NCI-H69 (cell line): ENCODE measurements around the gene TRAPPC12.
A peak's percentile ranks its signal among the peaks of the same experiment; 100 is the strongest.

Source experiments
- DNase-seq: peaks from one replicate; lab custom pipeline; 2025; lab: John Stamatoyannopoulos, UW

The TRAPPC12 gene

GRCh38 chr2:3468296-3468988, 88.9 kb downstream of the TRAPPC12 start:
- no peak for DNase-seq

GRCh38 chr2:3469486-3469885, 90.0 kb downstream of the TRAPPC12 start:
- DNase-seq, result no peak

- DNase-seq, result no peak
Measured at GRCh38 chr2:3470166-3470651, 90.7 kb downstream of the TRAPPC12 start.

- DNase-seq, result no peak
Measured at GRCh38 chr2:3470856-3471737, 91.6 kb downstream of the TRAPPC12 start.

GRCh38 chr2:3472296-3472695, 92.8 kb downstream of the TRAPPC12 start:
- DNase-seq, result no peak

- no peak for DNase-seq
Measured at GRCh38 chr2:3472966-3473365, 93.5 kb downstream of the TRAPPC12 start.

GRCh38 chr2:3475771-3476170, 96.3 kb downstream of the TRAPPC12 start:
- DNase-seq, result no peak

GRCh38 chr2:3476321-3476984, 97.0 kb downstream of the TRAPPC12 start:
- DNase-seq, result no peak

GRCh38 chr2:3476985-3477327, 97.5 kb downstream of the TRAPPC12 start:
- DNase-seq, result no peak

GRCh38 chr2:3478846-3479385, 99.4 kb downstream of the TRAPPC12 start:
- DNase-seq, result no peak

- DNase-seq, result no peak
Measured at GRCh38 chr2:3479430-3480320, 100.2 kb downstream of the TRAPPC12 start.

GRCh38 chr2:3480352-3481010, 101.0 kb downstream of the TRAPPC12 start:
- DNase-seq, result peak; percentile 23

GRCh38 chr2:3481011-3481400, 101.5 kb downstream of the TRAPPC12 start:
- DNase-seq, result no peak

- DNase-seq, result no peak
Measured at GRCh38 chr2:3481736-3482362, 102.4 kb downstream of the TRAPPC12 start.

GRCh38 chr2:3482363-3482821, 102.9 kb downstream of the TRAPPC12 start:
- DNase-seq, result no peak

GRCh38 chr2:3483227-3483985, 103.9 kb downstream of the TRAPPC12 start:
- no peak for DNase-seq

GRCh38 chr2:3483986-3484960, 104.8 kb downstream of the TRAPPC12 start:
- no peak for DNase-seq

GRCh38 chr2:3485166-3485565, 105.7 kb downstream of the TRAPPC12 start:
- no peak for DNase-seq
